Measurements from ENCODE around the gene OR56A1.
A peak's percentile ranks its signal among the peaks of the same experiment; 100 is the strongest.

Gene OR56A1

DNA sequence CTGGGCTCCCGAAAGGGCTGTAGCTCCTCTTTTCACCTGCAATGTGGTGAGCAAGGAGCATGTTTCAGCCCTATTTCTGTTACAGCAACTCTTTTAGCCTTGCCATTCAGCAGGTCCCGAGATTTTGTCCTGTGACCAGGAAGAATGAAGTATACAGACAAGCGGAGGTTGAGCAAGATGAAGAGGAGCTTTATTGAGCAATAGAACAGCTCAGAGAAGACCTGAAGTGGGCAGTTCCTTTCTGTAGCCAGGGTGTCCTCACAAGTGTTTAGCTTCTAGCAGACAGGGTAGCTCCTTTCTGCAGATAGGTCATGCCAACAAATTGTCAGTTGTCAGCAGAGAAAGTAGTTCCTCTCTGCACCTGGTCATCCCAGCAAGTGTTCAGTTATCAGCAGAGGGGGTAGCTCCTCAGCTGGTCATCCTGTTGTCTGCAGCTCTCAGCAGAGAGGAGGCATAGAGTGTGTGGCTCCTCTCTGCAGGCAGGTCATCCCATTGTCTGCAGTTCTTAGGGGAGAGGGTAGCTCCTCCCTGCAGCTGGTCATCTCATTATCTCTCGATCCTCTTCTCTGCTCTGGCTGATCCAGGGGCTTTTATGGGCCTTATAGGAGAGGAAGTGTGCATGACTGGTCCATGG lies 18.4 kb downstream of the OR56A1 start:
- H3K27ac ChIP-seq = no peak overlapping the region
- TF ChIP-seq, protein P1, sequence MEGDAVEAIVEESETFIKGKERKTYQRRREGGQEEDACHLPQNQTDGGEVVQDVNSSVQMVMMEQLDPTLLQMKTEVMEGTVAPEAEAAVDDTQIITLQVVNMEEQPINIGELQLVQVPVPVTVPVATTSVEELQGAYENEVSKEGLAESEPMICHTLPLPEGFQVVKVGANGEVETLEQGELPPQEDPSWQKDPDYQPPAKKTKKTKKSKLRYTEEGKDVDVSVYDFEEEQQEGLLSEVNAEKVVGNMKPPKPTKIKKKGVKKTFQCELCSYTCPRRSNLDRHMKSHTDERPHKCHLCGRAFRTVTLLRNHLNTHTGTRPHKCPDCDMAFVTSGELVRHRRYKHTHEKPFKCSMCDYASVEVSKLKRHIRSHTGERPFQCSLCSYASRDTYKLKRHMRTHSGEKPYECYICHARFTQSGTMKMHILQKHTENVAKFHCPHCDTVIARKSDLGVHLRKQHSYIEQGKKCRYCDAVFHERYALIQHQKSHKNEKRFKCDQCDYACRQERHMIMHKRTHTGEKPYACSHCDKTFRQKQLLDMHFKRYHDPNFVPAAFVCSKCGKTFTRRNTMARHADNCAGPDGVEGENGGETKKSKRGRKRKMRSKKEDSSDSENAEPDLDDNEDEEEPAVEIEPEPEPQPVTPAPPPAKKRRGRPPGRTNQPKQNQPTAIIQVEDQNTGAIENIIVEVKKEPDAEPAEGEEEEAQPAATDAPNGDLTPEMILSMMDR (conservative IDR thresholded peaks at IDR 0.05) = no peak
- TF ChIP-seq ZFX (IDR thresholded peaks at IDR 0.05) = no peak

DNA sequence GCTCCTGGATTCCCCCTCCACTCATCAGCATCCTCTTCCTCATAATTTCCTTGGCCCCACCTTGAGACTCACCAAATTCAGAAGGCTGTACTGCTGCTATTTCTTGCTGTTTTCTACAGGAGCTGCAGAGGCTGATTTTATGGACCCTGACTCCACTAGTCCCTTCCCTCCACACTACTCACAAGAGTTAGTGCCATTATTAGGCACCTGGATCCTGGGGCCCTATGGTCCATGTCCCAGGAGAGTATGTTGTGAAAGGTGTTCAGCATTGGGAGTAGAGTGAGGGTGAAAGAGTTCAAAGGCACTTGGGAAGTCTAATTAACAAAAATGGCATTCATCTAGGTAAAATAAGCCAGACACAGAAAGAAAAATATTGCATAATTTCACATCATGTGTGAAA lies 23.7 kb downstream of the OR56A1 start, which contains the start of gene OR56A4:
Gene OR56A4 (minus strand): TSS at position 101 of the 400 bp plus-strand sequence. CDS start 3,954 bp downstream, outside the sequence.
- H3K27ac ChIP-seq = no peak within 1 kb of the TSS
- TF ChIP-seq ZFX (IDR thresholded peaks at IDR 0.05) = no peak
- TF ChIP-seq, protein P1 (conservative IDR thresholded peaks at IDR 0.05) = no peak

DNA sequence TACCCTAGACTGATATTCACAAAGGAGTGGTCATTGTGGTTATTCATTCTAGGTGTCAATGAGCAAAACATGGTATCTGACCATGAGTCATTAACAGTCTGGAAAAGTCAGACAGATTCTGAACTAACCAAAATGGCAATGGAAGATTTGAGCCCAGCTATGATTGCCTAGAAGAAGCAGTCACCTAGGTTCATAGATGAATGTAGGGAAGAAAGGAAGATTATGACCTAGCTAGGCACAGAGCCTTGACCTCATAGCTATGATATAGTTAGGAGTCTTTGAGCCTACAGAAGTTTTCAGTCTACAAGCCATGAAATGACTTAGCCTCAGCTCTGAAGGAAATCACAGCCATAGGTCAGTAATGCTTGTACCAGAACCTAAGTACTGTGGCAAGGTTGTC lies 24.2 kb downstream of the OR56A1 start:
- TF ChIP-seq, protein P1 (conservative IDR thresholded peaks at IDR 0.05) = no peak
- no peak for TF ChIP-seq ZFX (IDR thresholded peaks at IDR 0.05)
- H3K27ac ChIP-seq = no peak overlapping the region

DNA sequence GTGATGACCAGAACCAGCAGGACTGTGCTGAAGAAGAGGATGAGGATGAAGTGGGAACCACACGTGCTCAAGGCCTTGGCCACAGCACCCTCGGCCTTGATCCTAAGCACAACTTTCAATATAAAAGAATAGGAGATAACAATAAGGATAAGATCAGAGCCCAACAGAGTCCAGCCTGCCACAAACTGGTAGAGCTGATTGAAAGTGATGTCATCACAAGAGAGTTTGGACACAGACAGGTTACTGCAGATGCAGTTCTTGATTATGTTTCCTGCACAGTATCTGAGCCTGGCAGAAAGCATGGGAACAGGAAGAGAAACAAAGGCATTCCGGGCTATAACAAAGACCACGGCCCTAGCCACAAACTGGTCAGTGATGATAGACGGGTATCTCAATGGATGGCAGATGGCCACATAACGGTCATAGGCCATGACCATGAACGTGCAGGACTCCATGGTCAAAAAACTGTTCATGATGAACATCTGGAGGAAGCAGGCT lies 28.3 kb downstream of the OR56A1 start:
- TF ChIP-seq ZFX (IDR thresholded peaks at IDR 0.05) = no peak
- TF ChIP-seq, protein P1 (conservative IDR thresholded peaks at IDR 0.05) = no peak
- no peak overlapping the region for H3K27ac ChIP-seq

DNA sequence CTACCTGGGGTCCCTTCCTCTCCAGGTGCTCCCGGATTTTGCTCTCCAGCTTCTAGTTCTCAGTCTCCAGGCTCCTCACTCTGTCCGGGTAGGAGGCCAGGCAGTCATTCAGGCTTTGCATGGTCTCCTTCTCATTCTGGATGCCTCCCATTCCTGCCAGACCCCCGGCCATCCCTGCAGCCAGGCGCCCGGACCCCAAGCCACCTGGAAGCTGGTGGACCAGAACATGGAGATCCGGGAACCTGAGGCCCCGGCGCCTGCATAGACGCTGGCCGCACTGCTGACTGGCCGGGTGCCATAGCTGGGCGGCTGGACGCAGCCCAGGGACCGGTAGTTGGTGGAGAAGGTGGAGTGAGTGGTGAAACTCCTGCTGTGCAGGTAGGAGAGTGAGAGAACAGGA lies 35.8 kb downstream of the OR56A1 start:
- TF ChIP-seq, protein P1 (conservative IDR thresholded peaks at IDR 0.05) = no peak
- TF ChIP-seq ZFX (IDR thresholded peaks at IDR 0.05) = no peak
- no peak overlapping the region for H3K27ac ChIP-seq

DNA sequence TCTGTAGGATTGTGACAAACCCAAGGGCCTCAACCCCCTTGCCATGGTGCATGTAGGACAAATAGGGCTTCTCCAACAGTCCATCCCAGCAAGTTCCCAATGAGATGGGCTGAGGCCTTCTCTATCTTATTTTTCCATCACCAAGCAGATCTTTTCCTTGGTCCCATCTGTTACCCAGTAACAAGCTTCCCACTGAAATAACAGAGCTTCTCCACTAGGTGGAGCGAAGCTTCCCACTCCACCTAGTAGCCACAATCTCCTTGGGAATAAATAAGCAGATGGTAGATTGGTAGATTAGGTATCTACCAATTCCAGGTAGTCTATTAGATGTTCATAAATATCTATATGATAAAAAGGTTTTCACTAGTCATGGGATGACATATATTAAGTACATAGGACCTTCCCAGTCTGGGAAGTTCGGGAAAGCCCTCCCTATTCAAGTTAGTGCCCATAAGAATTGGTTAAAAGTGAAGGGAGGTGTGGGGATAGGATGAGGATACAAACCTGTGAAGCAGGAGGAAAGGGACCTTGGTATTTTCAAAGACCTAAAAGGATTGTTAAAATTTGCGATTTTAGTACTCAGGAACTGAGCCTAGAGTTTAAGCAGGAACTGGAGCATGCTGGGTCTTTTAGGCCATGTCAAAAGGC lies 37.8 kb downstream of the OR56A1 start:
- H3K27ac ChIP-seq = no peak overlapping the region
- TF ChIP-seq, protein P1 (conservative IDR thresholded peaks at IDR 0.05) = peak; percentile 82
- no peak for TF ChIP-seq ZFX (IDR thresholded peaks at IDR 0.05)

DNA sequence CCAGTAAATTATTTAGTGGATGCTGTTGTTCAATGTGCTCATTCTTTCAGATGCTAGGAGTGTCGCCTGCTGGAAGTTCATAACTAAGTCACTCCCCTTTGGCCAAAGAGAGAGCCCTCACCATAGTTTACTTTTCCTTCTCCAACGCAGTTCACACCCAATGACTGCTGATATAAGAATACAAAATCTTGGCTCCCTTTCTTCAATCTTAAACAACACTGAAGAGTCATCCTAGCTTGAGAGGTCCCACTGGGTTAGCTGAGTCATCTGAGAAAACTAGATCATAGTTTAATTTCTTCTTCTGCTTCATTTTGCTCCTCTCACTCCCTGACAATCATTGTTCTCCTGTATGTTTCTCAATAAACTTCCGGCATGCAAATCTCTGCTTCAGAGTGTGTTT lies 38.4 kb downstream of the OR56A1 start:
- no peak overlapping the region for H3K27ac ChIP-seq
- TF ChIP-seq ZFX (IDR thresholded peaks at IDR 0.05) = no peak
- TF ChIP-seq, protein P1 (conservative IDR thresholded peaks at IDR 0.05) = no peak

All from C4-2B (cell line).